HG03460 (cell line): Measurements from ENCODE around the gene IRF8.
"Not testable (repeated sequence)": the region's sequence is repeated elsewhere in the genome, so short reads cannot be mapped to it uniquely, and the experiment has no call there.

Experiments used
- ATAC-seq: cut with Tn5 transposase; IDR thresholded peaks from one replicate; pipeline ENCODE4 v1.9.1; 2021; ENCODE audit not compliant: unreplicated experiment

The IRF8 gene

GRCh38 chr16:85898521-85899442 is at the start of gene IRF8:
Gene IRF8, plus strand, starts transcription at chr16:85899162. Its CDS starts 3,854 bp downstream, at chr16:85903016.
- ATAC-seq, result peak; percentile 37

GRCh38 chr16:85849388-85849787 is 49.6 kb upstream of the IRF8 start:
- ATAC-seq, result no peak

- ATAC-seq, result no peak
Measured at GRCh38 chr16:85850344-85850880, 48.5 kb upstream of the IRF8 start.

- ATAC-seq, result no peak
Measured at GRCh38 chr16:85851034-85851785, 47.8 kb upstream of the IRF8 start.

GRCh38 chr16:85853547-85854545 is 45.1 kb upstream of the IRF8 start:
- ATAC-seq, result no peak

GRCh38 chr16:85854935-85855334 is 44.0 kb upstream of the IRF8 start:
- no peak for ATAC-seq

- ATAC-seq, result no peak
Measured at GRCh38 chr16:85856079-85856478, 42.9 kb upstream of the IRF8 start.

- no peak for ATAC-seq
Measured at GRCh38 chr16:85856585-85856984, 42.4 kb upstream of the IRF8 start.

GRCh38 chr16:85857406-85857805 is 41.6 kb upstream of the IRF8 start:
- ATAC-seq, result no peak

GRCh38 chr16:85858571-85858970 is 40.4 kb upstream of the IRF8 start:
- not testable (repeated sequence) for ATAC-seq

GRCh38 chr16:85858984-85859817 is 39.8 kb upstream of the IRF8 start:
- no peak for ATAC-seq

- no peak for ATAC-seq
Measured at GRCh38 chr16:85859818-85860125, 39.2 kb upstream of the IRF8 start.

GRCh38 chr16:85860413-85861094 is 38.4 kb upstream of the IRF8 start:
- no peak for ATAC-seq

GRCh38 chr16:85861095-85861825 is 37.7 kb upstream of the IRF8 start:
- ATAC-seq, result no peak

GRCh38 chr16:85862476-85863383 is 36.2 kb upstream of the IRF8 start:
- ATAC-seq, result no peak

GRCh38 chr16:85863384-85863774 is 35.6 kb upstream of the IRF8 start:
- ATAC-seq, result no peak

GRCh38 chr16:85864965-85865364 is 34.0 kb upstream of the IRF8 start:
- no peak for ATAC-seq

- ATAC-seq, result no peak
Measured at GRCh38 chr16:85867189-85867588, 31.8 kb upstream of the IRF8 start.
